A549 (cell line): Measurements from ENCODE around the gene SLC16A10. TPM values are rescaled to one million over a fixed set of nuclear protein-coding genes. Genes with fewer than 3 reads are reported as not detected.

Experiments used
- ATAC-seq, 2 experiments: fragments of 200-7000 bp in 1 of 2; fragments of >200 bp in 1 of 2; cut with Nextera tagmentation in 1 of 2; cut with Tn5 transposase in 1 of 2; 3 replicates each; pipeline versions ENCODE4 v1.8.0 to v1.9.1; 2018 to 2020; ENCODE audit warnings: mild to moderate bottlenecking in 1 of 2, moderate library complexity in 1 of 2
- CTCF ChIA-PET: fragments of 300-600 bp; sonication (Branson Sonifier 250); formaldehyde crosslinking; extraction: SDS; loops from one replicate; lab custom pipeline; 2021; ENCODE audit warnings: antibody characterized with exemption, inconsistent platforms; lab: Yijun Ruan, JAX
- POLR2A ChIA-PET: fragments of 350-600 bp; formaldehyde crosslinking; extraction: SDS; loops from one replicate; lab custom pipeline; 2021; ENCODE audit warnings: antibody characterized with exemption, inconsistent platforms; lab: Yijun Ruan, JAX
- DNase-seq, 2 experiments: peaks; one replicate each; pipeline versions ENCODE4 v3.0.0 to v3.0.0-alpha.2; 2011 to 2016; ENCODE audit warnings: low read depth in 1 of 2, low spot score in 1 of 2
- FAIRE-seq: peaks from 2 replicates; lab custom pipeline; 2011; peaks lifted over from hg19 to GRCh38; lab: Jason Lieb, UNC
- H3K27ac ChIP-seq, 2 experiments: fragments of >200 bp; sonication (Bioruptor Twin); formaldehyde crosslinking; 3 replicates each; pipeline ENCODE4 v1.5.1; 2016 to 2017
- H3K4me1 ChIP-seq: fragments of >200 bp; sonication (Bioruptor Twin); formaldehyde crosslinking; 3 replicates; pipeline ENCODE4 v1.6.1; 2016
- H3K4me2 ChIP-seq: fragments of >200 bp; sonication (Bioruptor Twin); formaldehyde crosslinking; 3 replicates; pipeline ENCODE4 v1.6.1; 2016
- H3K4me3 ChIP-seq: fragments of >200 bp; sonication (Bioruptor Twin); formaldehyde crosslinking; 3 replicates; pipeline ENCODE4 v1.5.1; 2016
- H3K9me3 ChIP-seq: fragments of >200 bp; sonication (Bioruptor Twin); formaldehyde crosslinking; 3 replicates; pipeline ENCODE4 v1.6.1; 2016
- CBX8 ChIP-seq: fragments of 200-600 bp; sonication (generic); IDR thresholded peaks from 2 replicates; pipeline ENCODE4 v1.6.1; 2016
- CEBPB ChIP-seq, 2 experiments: fragments of >200 bp in 1 of 2; sonication (Bioruptor Twin) in 1 of 2; formaldehyde crosslinking in 1 of 2; IDR thresholded peaks; 2 replicates each; pipeline ENCODE4 v1.6.1; 2012 to 2016
- CHD2 ChIP-seq: fragments of 150-350 bp; IDR thresholded peaks from 2 replicates; pipeline ENCODE4 v1.6.1; 2014; ENCODE audit warnings: low read length; ENCODE audit not compliant: partially characterized antibody
- E2F6 ChIP-seq: IDR thresholded peaks from 2 replicates; pipeline ENCODE4 v1.6.1; 2012; ENCODE audit warnings: low read depth, borderline replicate concordance
- EHF ChIP-seq: fragments of 250-450 bp; sonication (Bioruptor Pico); IDR thresholded peaks from 2 replicates; pipeline ENCODE4 v1.5.0; 2020; ENCODE audit warnings: mild to moderate bottlenecking
- EHMT2 ChIP-seq: fragments of 200-600 bp; sonication (generic); IDR thresholded peaks from 2 replicates; pipeline ENCODE4 v1.6.1; 2016; ENCODE audit warnings: antibody characterized with exemption, low read depth, mild to moderate bottlenecking, moderate library complexity
- EP300 ChIP-seq, 2 experiments: fragments of >200 bp; sonication (Bioruptor Twin); formaldehyde crosslinking; IDR thresholded peaks; 2 replicates in 1 of 2; 3 replicates in 1 of 2; pipeline ENCODE4 v1.6.1; 2016 to 2017
- FOSL2 ChIP-seq, 2 experiments: fragments of 450-650 bp in 1 of 2; fragments of >200 bp in 1 of 2; sonication (Bioruptor Twin) in 1 of 2; formaldehyde crosslinking; IDR thresholded peaks; 2 replicates each; pipeline versions ENCODE4 v1.5.0 to v1.6.1; 2016 to 2020; ENCODE audit warnings: mild to moderate bottlenecking in 1 of 2, moderate library complexity in 1 of 2
- HES2 ChIP-seq: fragments of >200 bp; sonication (Bioruptor Twin); formaldehyde crosslinking; IDR thresholded peaks from 2 replicates; pipeline ENCODE4 v1.6.1; 2016
- HMGXB4 ChIP-seq: fragments of 250-450 bp; sonication (Bioruptor Pico); IDR thresholded peaks from 2 replicates; pipeline ENCODE4 v1.5.0; 2021; ENCODE audit warnings: mild to moderate bottlenecking, moderate library complexity, borderline replicate concordance
- HOXB13 ChIP-seq: fragments of 250-450 bp; sonication (Bioruptor Pico); IDR thresholded peaks from 2 replicates; pipeline ENCODE4 v1.5.0; 2020; ENCODE audit warnings: low read depth, mild to moderate bottlenecking, moderate library complexity
- KDM1A ChIP-seq: fragments of 200-600 bp; sonication (generic); IDR thresholded peaks from 2 replicates; pipeline ENCODE4 v1.6.1; 2016; ENCODE audit warnings: low read depth, mild to moderate bottlenecking
- MAFK ChIP-seq: fragments of 450-650 bp; IDR thresholded peaks from 2 replicates; pipeline ENCODE4 v1.6.1; 2014; ENCODE audit not compliant: partially characterized antibody
- MAZ ChIP-seq: fragments of 150-350 bp; IDR thresholded peaks from 2 replicates; pipeline ENCODE4 v1.6.1; 2014; ENCODE audit warnings: antibody characterized with exemption, low read depth, low read length, borderline replicate concordance
- MYC ChIP-seq: IDR thresholded peaks from 2 replicates; pipeline ENCODE4 v1.6.1; 2012; ENCODE audit warnings: mild to moderate bottlenecking, inconsistent platforms, low read length, improper control_type of control experiment, borderline replicate concordance
- NFE2L2 ChIP-seq: fragments of 150-350 bp; conservative IDR thresholded peaks from 2 replicates; pipeline ENCODE4 v1.6.1; 2014; ENCODE audit warnings: low read length
- PHF8 ChIP-seq: fragments of 200-600 bp; sonication (generic); IDR thresholded peaks from 2 replicates; pipeline ENCODE4 v1.6.1; 2016; ENCODE audit warnings: low read depth, mild to moderate bottlenecking, antibody characterized with exemption, moderate library complexity, borderline replicate concordance
- POLR2A ChIP-seq: IDR thresholded peaks from 2 replicates; pipeline ENCODE4 v1.6.1; 2012; ENCODE audit warnings: mild to moderate bottlenecking, low read length
- RAD21 ChIP-seq, 2 experiments: fragments of >200 bp in 1 of 2; sonication (Bioruptor Twin) in 1 of 2; formaldehyde crosslinking in 1 of 2; IDR thresholded peaks in 1 of 2; conservative IDR thresholded peaks in 1 of 2; 2 replicates in 1 of 2; 3 replicates in 1 of 2; pipeline ENCODE4 v1.6.1; 2012 to 2018; ENCODE audit warnings: inconsistent platforms in 1 of 2
- RCOR1 ChIP-seq: fragments of 150-350 bp; IDR thresholded peaks from 2 replicates; pipeline ENCODE4 v1.6.1; 2014; ENCODE audit warnings: antibody characterized with exemption, low read length, low read depth
- RNF2 ChIP-seq: fragments of 200-600 bp; sonication (generic); IDR thresholded peaks from 2 replicates; pipeline ENCODE4 v1.6.1; 2016; ENCODE audit warnings: low read depth, mild to moderate bottlenecking, antibody characterized with exemption, moderate library complexity, borderline replicate concordance
- SMC3 ChIP-seq: fragments of >200 bp; sonication (Bioruptor Twin); formaldehyde crosslinking; IDR thresholded peaks from 3 replicates; pipeline ENCODE4 v1.6.1; 2018; ENCODE audit warnings: inconsistent platforms
- ZSCAN20 ChIP-seq: fragments of 250-450 bp; sonication (Bioruptor Pico); IDR thresholded peaks from 2 replicates; pipeline ENCODE4 v1.8.0; 2022; ENCODE audit warnings: mild to moderate bottlenecking, moderate library complexity
- WGBS: methylation state at CpG from one replicate; pipeline ENCODE4 v1.1.6; 2017; ENCODE audit errors: missing lambda C conversion rate; 5-methylcytosine and 5-hydroxymethylcytosine counted together
- polyA plus RNA-seq, 4 experiments: library from polyadenylated mRNA; depleted of rRNA in 3 of 4; stranded (reverse); fragments of >200 nt; fragmentation: RNase III in 1 of 4; extraction: RNeasy Plus Mini Kit Qiagen cat#74134 plus additional on column Dnase treatment in 1 of 4; gene quantifications; 2 replicates in 3 of 4; 3 replicates in 1 of 4; pipeline ENCODE4 v1.2.3, GENCODE V29; 2011 to 2017

SLC16A10 gene
- polyA plus RNA-seq, 2 of the 4 experiments (the other 2 are of a cell fraction): 0.27 to 1.00 TPM

- TF ChIP-seq POLR2A (no peak), MAFK (no peak), KDM1A (no peak), HMGXB4 (CRISPR knock-in tag) (no peak), PHF8 (no peak), HOXB13 (CRISPR knock-in tag) (no peak), MYC (no peak), EP300 (IDR thresholded peaks at IDR 0.05) (no peak), MAZ (no peak), RAD21 (conservative IDR thresholded peaks at IDR 0.05 in 1 of 2, IDR thresholded peaks at IDR 0.05 in 1 of 2) (no peak), RCOR1 (no peak), FOSL2 (IDR thresholded peaks at IDR 0.05) (no peak), FOSL2 (CRISPR knock-in tag; IDR thresholded peaks at IDR 0.05) (no peak), CBX8 (no peak)
Measured at GRCh38 chr6:111231090-111231459, 143.8 kb downstream of the SLC16A10 start.

GRCh38 chr6:111237852-111238251 lies 150.5 kb downstream of the SLC16A10 start:
- H3K9me3 ChIP-seq: no peaks in the 10 kb centered on the region
- ChIA-PET POLR2A (no interaction called here), CTCF (interaction anchor here (0.9 kb wide), 1 partner anchor 227 kb away, joined by 4 read pairs; no protein-coding TSS in a partner anchor)
- peaks cover 25% of the 10 kb centered on the region for H3K4me1 ChIP-seq
- H3K4me2 ChIP-seq: no peak overlapping the region
- TF ChIP-seq CEBPB (IDR thresholded peaks at IDR 0.05) (no peak), MAZ (no peak), E2F6 (no peak), NFE2L2 (no peak), CHD2 (no peak), ZSCAN20 (no peak), HOXB13 (CRISPR knock-in tag) (no peak), EHF (no peak), SMC3 (no peak), HES2 (no peak), RNF2 (no peak), EHMT2 (no peak)
- DNase-seq: no peak
- peak overlapping the region; percentile 35 to 38; a peak in 4 of 6 replicates for H3K27ac ChIP-seq
- no peak overlapping the region for H3K4me3 ChIP-seq
- no peak for ATAC-seq
- WGBS: 85% methylated on average over 2 of the region's 2 CpGs
- no peak for FAIRE-seq

More at GRCh38 chr6:111231090-111231459, 143.8 kb downstream of the SLC16A10 start:
- no peak for ATAC-seq
- no peak for DNase-seq
- CTCF ChIA-PET: interaction anchor here (1.3 kb wide), 1 partner anchor 28 kb away, joined by 4 read pairs; a partner anchor contains a TSS
- Histone ChIP-seq H3K4me3 (no peak overlapping the region), H3K27ac (no peak overlapping the region), H3K9me3 (no peaks in the 10 kb centered on the region), H3K4me2 (peak overlapping the region; percentile 66; the same call in 2 of the 3 replicates), H3K4me1 (peaks cover 36% of the 10 kb centered on the region)
- POLR2A ChIA-PET: no interaction called here
- no peak for FAIRE-seq
- WGBS: 78% methylated on average over 4 of the region's 4 CpGs
